Lower leg skin (tissue), 3 donors: ENCODE results near the gene NTMT1.

Source experiments
- CTCF ChIP-seq, 3 donors: fragments of 450-650 bp; IDR thresholded peaks; one replicate each; pipeline ENCODE4 v1.5.1; 2016; ENCODE audit warnings: antibody characterized with exemption in 3 of 3, mild to moderate bottlenecking in 3 of 3, moderate library complexity in 2 of 3
- POLR2A ChIP-seq, 2 donors: fragments of 450-650 bp; IDR thresholded peaks; one replicate each; pipeline ENCODE4 v1.6.1; 2016 to 2017; ENCODE audit warnings: antibody characterized with exemption in 2 of 2, mild to moderate bottlenecking in 1 of 2, moderate library complexity in 1 of 2

GRCh38 chr9:129586685-129587084 lies 39.3 kb upstream of the NTMT1 start:
- TF ChIP-seq CTCF (IDR thresholded peaks at IDR 0.05) (no peak), POLR2A (IDR thresholded peaks at IDR 0.05) (no peak)
